GM12878 (cell line): ENCODE measurements around the gene RPTN. TPM values are rescaled to one million over a fixed set of nuclear protein-coding genes. Genes with fewer than 3 reads are reported as not detected.

Source experiments
- ATAC-seq: fragments of 200-7000 bp; cut with Tn5 transposase; 3 replicates; pipeline ENCODE4 v1.9.1; 2020; ENCODE audit warnings: mild to moderate bottlenecking, moderate library complexity
- BruUV-seq: library from RNA; stranded (reverse); fragments of 400-500 nt; replicated peaks from 2 replicates; lab custom pipeline; 2021; lab: Mats Ljungman, UMichigan
- CTCF ChIA-PET: fragments of 300-600 bp; sonication (Branson Sonifier 250); formaldehyde crosslinking; extraction: SDS; loops from one replicate; lab custom pipeline; 2021; ENCODE audit warnings: inconsistent platforms; lab: Yijun Ruan, JAX
- POLR2A ChIA-PET: fragments of 350-600 bp; formaldehyde crosslinking; extraction: SDS; loops from one replicate; lab custom pipeline; 2021; ENCODE audit warnings: inconsistent platforms; lab: Charles Lee
- RAD21 ChIA-PET: fragments of 300-600 bp; sonication (Branson Sonifier 250); formaldehyde crosslinking; loops from one replicate; lab custom pipeline; 2023; ENCODE audit warnings: antibody characterized with exemption; ENCODE audit not compliant: unreplicated experiment; lab: Charles Lee
- SMC1A ChIA-PET: fragments of 300-600 bp; sonication (Branson Sonifier 250); formaldehyde crosslinking; loops from one replicate; lab custom pipeline; 2023; ENCODE audit not compliant: unreplicated experiment, uncharacterized antibody; lab: Charles Lee
- DNase-seq: peaks from one replicate; pipeline ENCODE4 v3.0.0-alpha.2; 2011; ENCODE audit warnings: low read depth, low spot score
- FAIRE-seq: peaks from 3 replicates; lab custom pipeline; 2011; peaks lifted over from hg19 to GRCh38; lab: Jason Lieb, UNC
- H2AFZ ChIP-seq: 2 replicates; pipeline ENCODE4 v1.6.0; 2011; ENCODE audit warnings: low read depth, low read length, control low read depth; ENCODE audit not compliant: control insufficient read depth
- H3K27ac ChIP-seq: 2 replicates; pipeline ENCODE4 v1.5.1; 2011; ENCODE audit warnings: control low read depth; ENCODE audit not compliant: control insufficient read depth, insufficient read depth
- H3K27me3 ChIP-seq, 2 experiments: replicated peaks in 1 of 2; 2 replicates each; pipeline versions ENCODE4 v1.6.0 to v1.6.1; 2011; ENCODE audit warnings: low read length in 1 of 2; ENCODE audit not compliant: control insufficient read depth in 2 of 2, insufficient read depth in 2 of 2
- H3K36me3 ChIP-seq, 2 experiments: 2 replicates each; pipeline ENCODE4 v1.5.1; 2011; ENCODE audit warnings: low read length in 1 of 2; ENCODE audit not compliant: control insufficient read depth in 2 of 2, insufficient read depth in 2 of 2
- H3K4me1 ChIP-seq: 2 replicates; pipeline ENCODE4 v1.6.1; 2011; ENCODE audit warnings: mild to moderate bottlenecking, low read length, moderate library complexity, mixed read lengths; ENCODE audit not compliant: control insufficient read depth, insufficient read depth
- H3K4me2 ChIP-seq: 2 replicates; pipeline ENCODE4 v1.6.0; 2011; ENCODE audit warnings: control low read depth; ENCODE audit not compliant: control insufficient read depth, insufficient read depth
- H3K4me3 ChIP-seq: fragments of 200-600 bp; sonication (generic); 2 replicates; pipeline ENCODE4 v1.5.1; 2016
- H3K79me2 ChIP-seq: 2 replicates; pipeline ENCODE4 v1.6.0; 2011; ENCODE audit warnings: low read length; ENCODE audit not compliant: control insufficient read depth, insufficient read depth
- H3K9ac ChIP-seq: 2 replicates; pipeline ENCODE4 v1.8.0; 2011; ENCODE audit warnings: low read length, control low read depth, mixed read lengths; ENCODE audit not compliant: control insufficient read depth, insufficient read depth
- H3K9me3 ChIP-seq: replicated peaks from 3 replicates; pipeline ENCODE4 v1.5.1; 2011; ENCODE audit warnings: mild to moderate bottlenecking, low read length; ENCODE audit not compliant: control insufficient read depth, insufficient read depth
- H4K20me1 ChIP-seq: 2 replicates; pipeline ENCODE4 v1.6.0; 2011; ENCODE audit not compliant: control insufficient read depth, insufficient read depth
- BACH1 ChIP-seq: fragments of 450-650 bp; IDR thresholded peaks from 2 replicates; pipeline ENCODE4 v1.6.1; 2017; ENCODE audit warnings: mild to moderate bottlenecking, borderline replicate concordance
- IRF5 ChIP-seq: fragments of 450-650 bp; IDR thresholded peaks from 2 replicates; pipeline ENCODE4 v1.6.1; 2017; ENCODE audit warnings: borderline replicate concordance
- MEF2A ChIP-seq: IDR thresholded peaks from 2 replicates; pipeline ENCODE4 v1.6.1; 2011; ENCODE audit warnings: low read depth, mild to moderate bottlenecking, low read length, moderate library complexity; ENCODE audit not compliant: insufficient read depth
- REST ChIP-seq: IDR thresholded peaks from 2 replicates; pipeline ENCODE4 v1.6.1; 2012; ENCODE audit warnings: mild to moderate bottlenecking, low read depth, low read length
- SP1 ChIP-seq: IDR thresholded peaks from one replicate; pipeline ENCODE4 v1.6.1; 2011; ENCODE audit warnings: low read depth, low read length
- WRNIP1 ChIP-seq: IDR thresholded peaks from 2 replicates; pipeline ENCODE4 v1.6.1; 2011; ENCODE audit warnings: low read depth, low read length, improper control_type of control experiment, borderline replicate concordance
- WGBS: methylation state at CpG from one replicate; pipeline ENCODE4 v1.1.6; 2016; ENCODE audit warnings: low lambda C conversion rate; ENCODE audit not compliant: insufficient replicate concordance, insufficient coverage; ENCODE audit errors: missing lambda C conversion rate; 5-methylcytosine and 5-hydroxymethylcytosine counted together
- in situ Hi-C: fragments of 300-500 bp; cut with MboI; formaldehyde crosslinking; loops from 9 replicates; pipeline ENCODE4 v1.14.3; 2018; ENCODE audit warnings: mixed read lengths
- intact Hi-C: fragments of 100-400 bp; cut with micrococcal nuclease; formaldehyde crosslinking; loops from one replicate; pipeline ENCODE4 v1.14.2; 2022; ENCODE audit not compliant: unreplicated experiment
- polyA plus RNA-seq, 11 experiments: library from polyadenylated mRNA; depleted of rRNA in 4 of 11; unstranded in 6 of 11; stranded (reverse) in 5 of 11; fragments of >200 nt; fragmentation: Nextera tagmentation in 4 of 11; fragmentation: Illumina TruSeq in 1 of 11; extraction: Ambion mirVana in 4 of 11; extraction: Trizol in 1 of 11; gene quantifications; 1 replicate in 1 of 11; 2 replicates in 10 of 11; pipeline versions ENCODE4 v1.2.1 to v1.2.3, GENCODE V29; 2011 to 2016; ENCODE audit warnings: inconsistent platforms in 2 of 11, missing spikeins in 2 of 11, low read depth in 1 of 11
- total RNA-seq, 4 experiments: library from RNA; depleted of rRNA in 3 of 4; stranded (reverse); fragments of >200 nt in 3 of 4; fragmentation: Illumina TruSeq in 1 of 4; extraction: Trizol in 1 of 4; gene quantifications; 2 replicates each; pipeline versions ENCODE4 v1.2.1 to v1.2.3, GENCODE V29; 2013 to 2021

Gene RPTN
- total and polyA plus RNA-seq, 10 of the 15 experiments (the other 5 are each of a cell fraction or from before 2014, with no cell fraction given) = not detected

DNA sequence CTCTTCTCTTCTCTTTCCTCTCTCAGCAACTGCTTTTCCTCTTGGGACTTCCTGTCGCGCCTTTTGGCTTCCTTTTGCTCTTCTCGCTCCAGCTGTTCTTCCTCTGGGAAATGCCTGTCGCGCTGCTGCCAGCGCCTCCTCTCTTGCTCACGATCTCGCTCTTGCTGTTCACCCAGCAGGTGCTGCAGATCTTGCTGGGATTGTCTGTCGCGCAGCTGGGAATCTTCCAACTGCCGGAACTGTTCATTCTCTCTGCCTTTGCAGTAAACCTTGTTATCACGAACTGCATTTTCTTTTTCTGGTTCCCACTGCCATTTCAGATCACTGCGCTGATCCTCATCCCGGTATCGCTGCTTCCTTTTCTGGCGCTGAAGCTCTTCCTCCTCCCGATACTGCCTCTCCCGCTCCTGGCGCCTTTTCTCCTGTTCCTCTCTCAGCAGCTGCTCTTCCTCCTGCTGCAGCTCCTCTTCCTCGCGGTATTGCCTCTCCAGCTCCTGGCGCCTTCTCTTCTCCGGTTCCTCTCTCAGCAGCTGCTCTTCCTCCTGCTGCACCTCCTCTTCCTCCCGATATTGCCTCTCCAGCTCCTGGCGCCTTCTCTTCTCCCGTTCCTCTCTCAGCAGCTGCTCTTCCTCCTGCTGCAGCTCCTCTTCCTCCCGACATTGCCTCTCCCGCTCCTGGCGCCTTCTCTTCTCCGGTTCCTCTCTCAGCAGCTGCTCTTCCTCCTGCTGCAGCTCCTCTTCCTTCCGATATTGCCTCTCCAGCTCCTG lies 49.6 kb downstream of the RPTN start:
- H3K4me1 ChIP-seq = peaks cover 5% of the 10 kb centered on the region
- in situ Hi-C loops = no loop called here
- H4K20me1 ChIP-seq = no peaks in the 10 kb centered on the region; the same call in 1 of the 2 replicates
- intact Hi-C loops = no loop called here
- ATAC-seq (no peak), DNase-seq (no peak), FAIRE-seq (no peak)
- no peak overlapping the region for H3K4me3 ChIP-seq
- H3K79me2 ChIP-seq = no peaks in the 10 kb centered on the region
- TF ChIP-seq SP1 (no peak), MEF2A (no peak), IRF5 (no peak), REST (no peak), BACH1 (no peak), WRNIP1 (no peak)
- WGBS = 50% methylated on average over 30 of the region's 31 CpGs
- no peaks in the 10 kb centered on the region for H3K36me3 ChIP-seq
- H3K27me3 ChIP-seq = peaks cover 19 to 42% of the 10 kb centered on the region in 2 experiments
- ChIA-PET CTCF (interaction anchor here (0.5 kb wide), 1 partner anchor 271 kb away, joined by 3 read pairs; no protein-coding TSS in a partner anchor), RAD21 (no interaction called here), SMC1A (no interaction called here), POLR2A (no interaction called here)
- H3K9ac ChIP-seq = no peak overlapping the region
- H3K9me3 ChIP-seq = no peaks in the 10 kb centered on the region; the same call in 2 of the 3 replicates
- no peak overlapping the region for H2AFZ ChIP-seq
- no TSS peak for BruUV-seq
- H3K4me2 ChIP-seq = no peak overlapping the region
- H3K27ac ChIP-seq = no peak overlapping the region
